Suprapubic skin (tissue), 4 donors: ENCODE results near the gene SLC24A4. TPM values are rescaled to one million over a fixed set of nuclear protein-coding genes. Genes with fewer than 3 reads are reported as not detected.

Experiments
- DNase-seq, 2 donors: peaks; one replicate each; pipeline ENCODE4 v3.0.0-alpha.2; 2019; ENCODE audit warnings: low spot score in 2 of 2
- H3K27ac ChIP-seq: fragments of 200-600 bp; sonication (generic); one replicate; pipeline ENCODE4 v1.5.1; 2019
- H3K27me3 ChIP-seq: fragments of 200-600 bp; sonication (generic); one replicate; pipeline ENCODE4 v1.5.1; 2019
- H3K36me3 ChIP-seq: fragments of 200-600 bp; sonication (generic); one replicate; pipeline ENCODE4 v1.5.1; 2019
- H3K4me1 ChIP-seq: fragments of 200-600 bp; sonication (generic); one replicate; pipeline ENCODE4 v1.5.1; 2019
- H3K4me3 ChIP-seq: fragments of 200-600 bp; sonication (generic); one replicate; pipeline ENCODE4 v1.5.1; 2019; ENCODE audit warnings: mild to moderate bottlenecking
- H3K9me3 ChIP-seq: fragments of 200-600 bp; sonication (generic); one replicate; pipeline ENCODE4 v1.5.1; 2019
- EP300 ChIP-seq: sonication (generic); formaldehyde crosslinking; IDR thresholded peaks from one replicate; pipeline ENCODE4 v1.6.1; 2017; ENCODE audit warnings: antibody characterized with exemption
- POLR2A ChIP-seq, 2 donors: fragments of 450-650 bp; IDR thresholded peaks; one replicate each; pipeline ENCODE4 v1.6.1; 2017; ENCODE audit warnings: antibody characterized with exemption in 2 of 2, mild to moderate bottlenecking in 2 of 2, moderate library complexity in 2 of 2
- POLR2AphosphoS5 ChIP-seq, 3 donors: sonication (generic); formaldehyde crosslinking; IDR thresholded peaks; one replicate each; pipeline ENCODE4 v1.6.1; 2017; ENCODE audit warnings: antibody characterized with exemption in 3 of 3
- WGBS: methylation state at CpG from one replicate; pipeline ENCODE4 v1.1.5; 2018; 5-methylcytosine and 5-hydroxymethylcytosine counted together
- total RNA-seq, 4 donors: library from RNA; depleted of rRNA; stranded (reverse); fragments of >200 nt; gene quantifications; one replicate each; pipeline ENCODE4 v1.1.0, GENCODE V29; 2016
- TF ChIP-seq, protein P1 (sequence below), 2 donors: fragments of 200-600 bp in 1 of 2; fragments of 450-650 bp in 1 of 2; sonication (generic) in 1 of 2; IDR thresholded peaks; one replicate each; pipeline ENCODE4 v1.5.1; 2016 to 2019; ENCODE audit warnings: antibody characterized with exemption in 2 of 2, mild to moderate bottlenecking in 1 of 2, moderate library complexity in 1 of 2

The SLC24A4 gene
- total RNA-seq, 4 donors from 2014 or later, result 0.11 to 0.57 (median 0.34) TPM

DNA sequence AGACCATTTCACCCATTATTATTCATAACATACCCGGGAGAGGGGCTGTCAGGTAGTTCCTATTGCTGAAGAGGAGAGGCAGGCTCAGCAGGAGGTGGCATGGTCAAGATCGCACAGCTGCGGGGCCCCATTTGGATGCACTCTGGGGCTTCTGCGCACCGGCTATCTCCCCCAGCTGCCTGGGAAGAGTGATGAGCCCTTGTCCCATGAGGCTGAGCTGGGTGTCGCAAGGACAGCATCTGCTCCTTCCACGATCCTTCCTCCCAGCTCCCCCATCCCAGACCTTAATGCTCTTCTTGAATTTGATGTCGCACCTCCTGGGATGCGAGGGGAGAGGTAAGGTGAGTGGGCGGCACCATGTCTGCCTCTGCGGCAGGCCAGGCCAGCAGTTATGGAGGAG lies 62.6 kb downstream of the SLC24A4 start:
- WGBS, result 81% methylated on average over 11 of the region's 11 CpGs

DNA sequence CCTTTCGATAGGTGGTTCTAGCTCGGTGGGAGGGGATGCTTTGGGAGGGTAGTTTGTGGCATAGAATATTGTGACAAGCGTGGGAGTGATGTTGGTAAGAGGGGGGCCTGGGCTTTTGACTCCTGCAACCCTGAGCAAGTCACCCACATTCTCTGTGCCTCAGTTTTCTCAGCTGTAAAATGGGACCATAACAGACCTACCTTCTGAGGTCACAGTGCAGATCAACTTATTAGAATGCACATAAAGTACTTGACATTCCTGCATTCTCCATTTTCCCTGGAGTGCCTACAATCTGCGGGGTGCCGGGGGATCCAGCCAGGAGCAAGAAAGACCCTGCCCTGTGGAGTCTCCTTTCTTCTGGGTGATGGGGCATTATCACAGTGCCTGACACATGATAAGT lies 63.2 kb downstream of the SLC24A4 start:
- 90% methylated on average over 5 of the region's 5 CpGs for WGBS
- no peak for TF ChIP-seq POLR2AphosphoS5 (IDR thresholded peaks at IDR 0.05)
- TF ChIP-seq EP300, result no peak
- no peak for TF ChIP-seq POLR2A (IDR thresholded peaks at IDR 0.05)
- TF ChIP-seq, protein P1, sequence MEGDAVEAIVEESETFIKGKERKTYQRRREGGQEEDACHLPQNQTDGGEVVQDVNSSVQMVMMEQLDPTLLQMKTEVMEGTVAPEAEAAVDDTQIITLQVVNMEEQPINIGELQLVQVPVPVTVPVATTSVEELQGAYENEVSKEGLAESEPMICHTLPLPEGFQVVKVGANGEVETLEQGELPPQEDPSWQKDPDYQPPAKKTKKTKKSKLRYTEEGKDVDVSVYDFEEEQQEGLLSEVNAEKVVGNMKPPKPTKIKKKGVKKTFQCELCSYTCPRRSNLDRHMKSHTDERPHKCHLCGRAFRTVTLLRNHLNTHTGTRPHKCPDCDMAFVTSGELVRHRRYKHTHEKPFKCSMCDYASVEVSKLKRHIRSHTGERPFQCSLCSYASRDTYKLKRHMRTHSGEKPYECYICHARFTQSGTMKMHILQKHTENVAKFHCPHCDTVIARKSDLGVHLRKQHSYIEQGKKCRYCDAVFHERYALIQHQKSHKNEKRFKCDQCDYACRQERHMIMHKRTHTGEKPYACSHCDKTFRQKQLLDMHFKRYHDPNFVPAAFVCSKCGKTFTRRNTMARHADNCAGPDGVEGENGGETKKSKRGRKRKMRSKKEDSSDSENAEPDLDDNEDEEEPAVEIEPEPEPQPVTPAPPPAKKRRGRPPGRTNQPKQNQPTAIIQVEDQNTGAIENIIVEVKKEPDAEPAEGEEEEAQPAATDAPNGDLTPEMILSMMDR (IDR thresholded peaks at IDR 0.05), result no peak

More for the DNA sequence above, 62.6 kb downstream of the SLC24A4 start:
- Histone ChIP-seq H3K9me3 (no peaks in the 10 kb centered on the region), H3K4me3 (no peak overlapping the region), H3K27ac (no peak overlapping the region), H3K27me3 (no peaks in the 10 kb centered on the region), H3K36me3 (no peaks in the 10 kb centered on the region), H3K4me1 (no peaks in the 10 kb centered on the region)
- DNase-seq, result no peak
- TF ChIP-seq EP300 (no peak), POLR2AphosphoS5 (IDR thresholded peaks at IDR 0.05) (no peak), POLR2A (IDR thresholded peaks at IDR 0.05) (no peak)

GRCh38 chr14:92386637-92387036 lies 63.7 kb downstream of the SLC24A4 start:
- Histone ChIP-seq H3K27ac (no peak overlapping the region), H3K4me3 (no peak overlapping the region), H3K9me3 (no peaks in the 10 kb centered on the region), H3K4me1 (no peaks in the 10 kb centered on the region), H3K36me3 (no peaks in the 10 kb centered on the region), H3K27me3 (no peaks in the 10 kb centered on the region)
- WGBS, result 87% methylated on average over 9 of the region's 9 CpGs
- no peak for TF ChIP-seq POLR2A (IDR thresholded peaks at IDR 0.05)
- TF ChIP-seq POLR2AphosphoS5 (IDR thresholded peaks at IDR 0.05), result no peak
- no peak for TF ChIP-seq EP300
- TF ChIP-seq, protein P1 (IDR thresholded peaks at IDR 0.05), result no peak
- DNase-seq, result no peak

More for the DNA sequence above, 63.2 kb downstream of the SLC24A4 start:
- no peak overlapping the region for H3K4me3 ChIP-seq
- H3K27me3 ChIP-seq, result no peaks in the 10 kb centered on the region
- no peaks in the 10 kb centered on the region for H3K36me3 ChIP-seq
- DNase-seq, result no peak
- no peak overlapping the region for H3K27ac ChIP-seq
- no peaks in the 10 kb centered on the region for H3K4me1 ChIP-seq
- H3K9me3 ChIP-seq, result no peaks in the 10 kb centered on the region

DNA sequence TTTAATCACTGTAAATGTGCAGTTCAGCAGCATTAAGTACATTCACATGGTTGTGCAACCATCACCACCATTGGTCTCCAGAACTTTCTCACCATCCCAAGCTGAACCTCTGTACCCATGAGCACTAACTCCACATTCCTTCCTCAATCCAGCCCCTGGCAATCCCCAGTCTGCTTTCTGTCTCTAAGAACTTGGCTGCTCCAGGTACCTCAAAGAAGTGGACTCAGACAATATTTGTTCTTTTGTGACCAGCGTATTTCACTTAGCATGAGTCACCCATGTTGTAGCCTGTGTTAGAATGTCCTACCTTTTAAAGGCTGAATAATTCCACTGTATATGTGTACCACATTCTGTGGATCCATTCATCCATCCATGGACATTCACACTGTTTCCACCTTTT lies 64.6 kb downstream of the SLC24A4 start:
- Histone ChIP-seq H3K9me3 (no peaks in the 10 kb centered on the region), H3K4me1 (no peaks in the 10 kb centered on the region), H3K27ac (no peak overlapping the region), H3K36me3 (no peaks in the 10 kb centered on the region), H3K27me3 (no peaks in the 10 kb centered on the region), H3K4me3 (no peak overlapping the region)
- DNase-seq, result no peak
- 100% methylated on average over 1 of the region's 1 CpG for WGBS
- TF ChIP-seq, protein P1 (IDR thresholded peaks at IDR 0.05), result no peak
- no peak for TF ChIP-seq EP300
- TF ChIP-seq POLR2A (IDR thresholded peaks at IDR 0.05), result no peak
- no peak for TF ChIP-seq POLR2AphosphoS5 (IDR thresholded peaks at IDR 0.05)

- no peaks in the 10 kb centered on the region for H3K36me3 ChIP-seq
- no peaks in the 10 kb centered on the region for H3K27me3 ChIP-seq
- H3K9me3 ChIP-seq, result no peaks in the 10 kb centered on the region
- no peak overlapping the region for H3K27ac ChIP-seq
- DNase-seq, result no peak
- 76% methylated on average over 11 of the region's 12 CpGs for WGBS
- no peaks in the 10 kb centered on the region for H3K4me1 ChIP-seq
- H3K4me3 ChIP-seq, result no peak overlapping the region
- TF ChIP-seq EP300 (no peak), POLR2AphosphoS5 (IDR thresholded peaks at IDR 0.05) (no peak), POLR2A (IDR thresholded peaks at IDR 0.05) (no peak)
- TF ChIP-seq, protein P1 (IDR thresholded peaks at IDR 0.05), result no peak
Measured at GRCh38 chr14:92389598-92390158, 66.7 kb downstream of the SLC24A4 start.

- TF ChIP-seq, protein P1 (IDR thresholded peaks at IDR 0.05), result no peak
- TF ChIP-seq EP300, result no peak
- no peak for TF ChIP-seq POLR2A (IDR thresholded peaks at IDR 0.05)
- TF ChIP-seq POLR2AphosphoS5 (IDR thresholded peaks at IDR 0.05), result no peak
- Histone ChIP-seq H3K36me3 (no peaks in the 10 kb centered on the region), H3K9me3 (no peaks in the 10 kb centered on the region), H3K27me3 (no peaks in the 10 kb centered on the region), H3K4me3 (no peak overlapping the region), H3K27ac (no peak overlapping the region), H3K4me1 (no peaks in the 10 kb centered on the region)
- 71% methylated on average over 10 of the region's 10 CpGs for WGBS
- no peak for DNase-seq
Measured at GRCh38 chr14:92391726-92392125, 68.8 kb downstream of the SLC24A4 start.
